Thymus (tissue), 11 donors: ENCODE results near the gene STXBP6. TPM values are rescaled to one million over a fixed set of nuclear protein-coding genes. Genes with fewer than 3 reads are reported as not detected.

Experiments used
- DNase-seq, 9 donors: peaks; one replicate each; pipeline ENCODE4 v3.0.0-alpha.2; 2013; ENCODE audit warnings: low spot score in 9 of 9, low read depth in 6 of 9, missing footprints in 1 of 9
- H3K27ac ChIP-seq, 2 donors: one replicate each; pipeline ENCODE4 v1.5.1; 2013; ENCODE audit warnings: control low read depth in 1 of 2, low read depth in 1 of 2, low read length in 1 of 2, mild to moderate bottlenecking in 1 of 2, moderate library complexity in 1 of 2
- H3K27me3 ChIP-seq, 2 donors: one replicate each; pipeline ENCODE4 v1.5.1; 2013; ENCODE audit warnings: low read length in 1 of 2; ENCODE audit not compliant: control insufficient read depth in 2 of 2, insufficient read depth in 1 of 2
- H3K36me3 ChIP-seq, 2 donors: one replicate each; pipeline ENCODE4 v1.5.1; 2013; ENCODE audit warnings: low read length in 1 of 2, mild to moderate bottlenecking in 1 of 2, moderate library complexity in 1 of 2; ENCODE audit not compliant: control insufficient read depth in 2 of 2, insufficient read depth in 2 of 2
- H3K4me1 ChIP-seq, 2 donors: one replicate each; pipeline ENCODE4 v1.5.1; 2013; ENCODE audit warnings: low read length in 2 of 2; ENCODE audit not compliant: control insufficient read depth in 2 of 2, insufficient read depth in 2 of 2
- H3K4me3 ChIP-seq, 2 donors: one replicate each; pipeline ENCODE4 v1.5.1; 2013; ENCODE audit warnings: low read length in 2 of 2, control low read depth in 1 of 2, mild to moderate bottlenecking in 1 of 2
- H3K9me3 ChIP-seq, 2 donors: one replicate each; pipeline ENCODE4 v1.5.1; 2013; ENCODE audit warnings: low read length in 1 of 2, mild to moderate bottlenecking in 1 of 2; ENCODE audit not compliant: control insufficient read depth in 2 of 2, insufficient read depth in 1 of 2
- WGBS: extraction: QIAGEN DNeasy Blood & Tissue Kit; methylation state at CpG from one replicate; pipeline ENCODE4 v1.1.7; 2013; 5-methylcytosine and 5-hydroxymethylcytosine counted together
- polyA plus RNA-seq: library from polyadenylated mRNA; stranded (reverse); fragments of 200-250 nt; gene quantifications from one replicate; pipeline ENCODE4 v1.2.3, GENCODE V29; 2013
- total RNA-seq: library from RNA; stranded (reverse); fragments of 120-200 nt; gene quantifications from one replicate; pipeline ENCODE4 v1.2.4, GENCODE V29; 2013
- donor health status: healthy.

Gene STXBP6
- total and polyA plus RNA-seq, 2 donors, result 6.9 to 8.3 TPM

- H3K4me1 ChIP-seq, result peaks cover 0 to 3% of the 10 kb centered on the region in 2 donors
- WGBS, result 95% methylated on average over 1 of the region's 1 CpG
Measured at GRCh38 chr14:25089496-25089895, 39.5 kb upstream of the STXBP6 start.

GRCh38 chr14:25086821-25087396 lies 37.0 kb upstream of the STXBP6 start:
- DNase-seq, result no peak
- Histone ChIP-seq H3K27me3 (no peaks in the 10 kb centered on the region), H3K4me3 (no peak overlapping the region), H3K4me1 (no peaks in the 10 kb centered on the region), H3K27ac (no peak overlapping the region), H3K9me3 (no peaks in the 10 kb centered on the region), H3K36me3 (no peaks in the 10 kb centered on the region)
- 91% methylated on average over 2 of the region's 2 CpGs for WGBS

More at GRCh38 chr14:25089496-25089895, 39.5 kb upstream of the STXBP6 start:
- H3K9me3 ChIP-seq, result no peaks in the 10 kb centered on the region
- H3K36me3 ChIP-seq, result no peaks in the 10 kb centered on the region
- no peaks in the 10 kb centered on the region for H3K27me3 ChIP-seq
- no peak for DNase-seq
- H3K4me3 ChIP-seq, result no peak overlapping the region
- no peak overlapping the region for H3K27ac ChIP-seq

DNA sequence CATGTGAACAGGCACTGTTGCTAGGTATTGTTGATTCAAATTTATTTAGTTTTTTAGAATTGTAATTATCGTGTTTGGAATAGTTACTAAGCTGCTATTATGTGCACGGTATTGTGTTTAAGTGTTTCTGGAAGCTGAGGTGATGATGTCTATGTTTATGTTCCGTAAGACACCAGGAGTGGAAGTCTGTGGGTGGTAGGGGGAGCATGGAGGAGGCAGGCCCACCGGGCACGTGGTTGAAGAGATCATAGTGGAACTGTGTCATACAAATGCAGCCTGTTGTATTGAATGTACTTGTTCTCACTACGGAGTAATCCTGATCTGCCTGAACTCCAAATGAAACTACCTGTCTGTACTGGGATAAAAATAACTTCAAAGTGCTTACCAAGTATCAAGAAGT lies 36.1 kb upstream of the STXBP6 start:
- 90% methylated on average over 6 of the region's 6 CpGs for WGBS
- Histone ChIP-seq H3K36me3 (no peaks in the 10 kb centered on the region), H3K9me3 (no peaks in the 10 kb centered on the region), H3K27me3 (no peaks in the 10 kb centered on the region), H3K4me3 (no peak overlapping the region), H3K4me1 (no peaks in the 10 kb centered on the region), H3K27ac (no peak overlapping the region)
- no peak for DNase-seq

DNA sequence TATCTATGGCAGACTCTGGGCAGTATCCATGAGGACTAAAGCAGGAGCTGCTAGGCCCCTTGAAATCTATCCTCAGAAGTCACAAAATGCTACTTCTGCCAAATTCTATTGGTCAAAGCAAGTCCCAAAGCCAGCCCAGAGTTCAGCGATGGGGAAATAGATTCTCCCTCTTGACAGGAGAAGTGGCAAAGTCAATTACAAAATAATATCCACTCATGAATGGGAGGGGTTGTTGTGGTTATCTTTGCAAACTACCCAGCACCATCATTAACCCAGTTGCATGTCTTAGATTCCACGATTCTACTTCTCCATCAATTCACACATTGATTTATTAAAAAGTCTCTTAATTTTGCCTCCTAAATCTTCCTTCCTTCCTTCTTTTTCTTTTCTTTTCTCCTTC lies 30.7 kb upstream of the STXBP6 start:
- Histone ChIP-seq H3K4me3 (no peak overlapping the region), H3K9me3 (no peaks in the 10 kb centered on the region), H3K27ac (no peak overlapping the region), H3K27me3 (no peaks in the 10 kb centered on the region), H3K36me3 (no peaks in the 10 kb centered on the region), H3K4me1 (no peaks in the 10 kb centered on the region)
- DNase-seq, result no peak
- WGBS, result 97% methylated on average over 2 of the region's 2 CpGs

- no peak overlapping the region for H3K4me3 ChIP-seq
- H3K4me1 ChIP-seq, result no peaks in the 10 kb centered on the region
- DNase-seq, result no peak
- H3K27ac ChIP-seq, result no peak overlapping the region
- H3K27me3 ChIP-seq, result no peaks in the 10 kb centered on the region
- WGBS, result 96% methylated on average over 1 of the region's 1 CpG
- no peaks in the 10 kb centered on the region for H3K36me3 ChIP-seq
- no peaks in the 10 kb centered on the region for H3K9me3 ChIP-seq
Measured at GRCh38 chr14:25079311-25079710, 29.4 kb upstream of the STXBP6 start.

GRCh38 chr14:25074099-25074685 lies 24.2 kb upstream of the STXBP6 start:
- no peak overlapping the region for H3K4me3 ChIP-seq
- WGBS, result 93% methylated on average over 4 of the region's 4 CpGs
- no peak overlapping the region for H3K27ac ChIP-seq
- DNase-seq, result no peak
- H3K9me3 ChIP-seq, result no peaks in the 10 kb centered on the region
- no peaks in the 10 kb centered on the region for H3K27me3 ChIP-seq
- H3K36me3 ChIP-seq, result no peaks in the 10 kb centered on the region
- no peaks in the 10 kb centered on the region for H3K4me1 ChIP-seq

DNA sequence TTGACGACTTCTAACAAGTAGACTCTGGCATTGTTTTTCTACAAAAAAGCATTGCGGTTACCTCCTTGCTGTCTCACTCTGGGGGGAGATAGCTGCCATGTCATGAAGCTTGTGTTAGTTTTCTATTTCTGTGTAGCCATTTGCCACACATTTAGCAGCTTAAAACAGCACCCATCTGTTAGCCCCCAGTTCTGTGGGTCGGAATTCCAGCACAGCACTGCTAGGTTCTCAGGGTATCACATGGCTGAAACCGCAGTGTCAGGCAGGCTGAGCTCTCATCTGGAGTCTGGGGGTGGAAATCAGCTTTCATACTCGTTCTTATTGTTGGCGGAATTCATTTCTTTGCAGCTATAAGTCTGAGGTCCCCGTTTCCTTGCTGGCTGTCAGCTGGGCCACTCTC lies 19.9 kb upstream of the STXBP6 start:
- no peak for DNase-seq
- no peaks in the 10 kb centered on the region for H3K9me3 ChIP-seq
- H3K4me3 ChIP-seq, result no peak overlapping the region
- H3K27ac ChIP-seq, result no peak overlapping the region
- no peaks in the 10 kb centered on the region for H3K4me1 ChIP-seq
- H3K27me3 ChIP-seq, result no peaks in the 10 kb centered on the region
- WGBS, result 94% methylated on average over 7 of the region's 7 CpGs
- H3K36me3 ChIP-seq, result no peaks in the 10 kb centered on the region

DNA sequence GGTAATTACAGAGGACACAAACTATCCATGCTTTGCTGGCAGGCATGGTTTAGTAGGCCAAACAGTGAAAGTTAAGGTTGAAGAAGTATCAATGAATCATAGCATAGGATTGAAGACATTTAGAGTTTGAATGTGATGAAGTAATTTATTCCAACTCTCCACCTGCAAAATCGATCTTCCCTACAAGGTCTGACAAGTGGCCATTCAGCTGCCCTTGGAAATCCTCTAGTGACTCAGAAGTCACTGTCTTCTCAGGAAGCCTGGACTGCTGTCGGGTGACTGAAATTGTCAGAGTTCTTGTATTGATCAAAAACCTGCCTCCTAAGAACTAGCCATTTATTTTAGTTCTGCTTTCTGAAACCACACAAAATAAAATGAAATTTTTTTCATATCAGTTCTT lies 17.7 kb upstream of the STXBP6 start:
- Histone ChIP-seq H3K27me3 (no peaks in the 10 kb centered on the region), H3K4me1 (no peaks in the 10 kb centered on the region), H3K9me3 (no peaks in the 10 kb centered on the region), H3K27ac (no peak overlapping the region), H3K36me3 (no peaks in the 10 kb centered on the region), H3K4me3 (no peak overlapping the region)
- WGBS, result 94% methylated on average over 2 of the region's 2 CpGs
- DNase-seq, result no peak

DNA sequence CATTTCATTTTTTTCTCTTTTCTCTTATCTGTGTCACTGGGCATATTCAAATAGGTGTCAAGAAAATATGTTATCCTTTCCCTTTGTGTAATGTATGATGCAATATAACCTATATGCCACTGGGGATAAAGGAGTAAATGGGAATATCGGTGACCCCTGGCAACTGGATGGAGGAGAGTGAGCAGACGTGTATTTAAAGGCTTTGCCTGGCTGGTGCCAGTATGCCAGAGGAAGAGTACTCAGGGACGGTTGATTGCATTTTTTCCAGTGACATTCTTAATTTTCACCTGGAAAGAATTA lies 12.0 kb upstream of the STXBP6 start:
- H3K4me3 ChIP-seq, result no peak overlapping the region
- H3K9me3 ChIP-seq, result no peaks in the 10 kb centered on the region
- H3K36me3 ChIP-seq, result no peaks in the 10 kb centered on the region
- 96% methylated on average over 3 of the region's 3 CpGs for WGBS
- no peak overlapping the region for H3K27ac ChIP-seq
- no peaks in the 10 kb centered on the region for H3K4me1 ChIP-seq
- DNase-seq, result no peak
- H3K27me3 ChIP-seq, result no peaks in the 10 kb centered on the region
